IMR-90 (cell line): ENCODE results near the gene TOP2A. TPM values are rescaled to one million over a fixed set of nuclear protein-coding genes. Genes with fewer than 3 reads are reported as not detected.
A peak's percentile ranks its signal among the peaks of the same experiment; 100 is the strongest.

ENCODE experiments used
- ATAC-seq: fragments of 200-7000 bp; cut with Tn5 transposase; 2 replicates; pipeline ENCODE4 v1.9.1; 2020; ENCODE audit warnings: low read depth, mild to moderate bottlenecking, moderate library complexity
- BruUV-seq: library from RNA; stranded (reverse); fragments of 400-500 nt; replicated peaks from 2 replicates; lab custom pipeline; 2021; lab: Mats Ljungman, UMichigan
- CTCF ChIA-PET: fragments of 300-600 bp; formaldehyde crosslinking; extraction: SDS; loops from one replicate; lab custom pipeline; 2021; ENCODE audit warnings: antibody characterized with exemption; lab: Yijun Ruan, JAX
- POLR2A ChIA-PET: fragments of 300-600 bp; sonication (Branson Sonifier 250); formaldehyde crosslinking; loops from one replicate; lab custom pipeline; 2022; ENCODE audit warnings: antibody characterized with exemption; ENCODE audit not compliant: unreplicated experiment; lab: Charles Lee
- DNase-seq: peaks from one replicate; pipeline ENCODE4 v3.0.0; 2013
- H2AFZ ChIP-seq: replicated peaks from 2 replicates; pipeline ENCODE3; 2013; ENCODE audit warnings: low read length, mild to moderate bottlenecking; ENCODE audit not compliant: poor library complexity
- H2AK5ac ChIP-seq: 2 replicates; pipeline ENCODE4 v1.6.1; 2013; ENCODE audit warnings: low read depth, low read length, inconsistent platforms
- H2AK9ac ChIP-seq: replicated peaks from 2 replicates; pipeline ENCODE3; 2013; ENCODE audit warnings: mild to moderate bottlenecking, low read depth, low read length, moderate library complexity; ENCODE audit not compliant: poor library complexity
- H2BK120ac ChIP-seq: 2 replicates; pipeline ENCODE4 v1.6.1; 2013; ENCODE audit warnings: low read depth, low read length, inconsistent platforms
- H2BK15ac ChIP-seq: 3 replicates; pipeline ENCODE4 v1.6.1; 2013; ENCODE audit warnings: low read depth, low read length, inconsistent platforms
- H2BK20ac ChIP-seq: 2 replicates; pipeline ENCODE4 v1.6.1; 2013; ENCODE audit warnings: low read depth, mild to moderate bottlenecking, inconsistent platforms, low read length, moderate library complexity
- H2BK5ac ChIP-seq: 2 replicates; pipeline ENCODE4 v1.6.1; 2013; ENCODE audit warnings: mild to moderate bottlenecking, low read depth, low read length, inconsistent platforms; ENCODE audit not compliant: poor library complexity, severe bottlenecking
- H3K14ac ChIP-seq: replicated peaks from 2 replicates; pipeline ENCODE4 v1.6.1; 2013; ENCODE audit warnings: low read depth, low read length, inconsistent platforms
- H3K18ac ChIP-seq: 2 replicates; pipeline ENCODE4 v1.6.1; 2013; ENCODE audit warnings: low read depth, low read length, control low read depth
- H3K23ac ChIP-seq: 2 replicates; pipeline ENCODE4 v1.6.1; 2013; ENCODE audit warnings: low read depth, low read length, inconsistent platforms
- H3K27ac ChIP-seq: 2 replicates; pipeline ENCODE4 v1.5.1; 2013; ENCODE audit warnings: mild to moderate bottlenecking, control low read depth, low read length; ENCODE audit not compliant: insufficient read depth
- H3K27me3 ChIP-seq: 2 replicates; pipeline ENCODE4 v1.6.1; 2013; ENCODE audit warnings: low read length; ENCODE audit not compliant: control insufficient read depth, insufficient read depth
- H3K36me3 ChIP-seq: 2 replicates; pipeline ENCODE4 v1.6.1; 2013; ENCODE audit warnings: low read length, mixed read lengths; ENCODE audit not compliant: control insufficient read depth, insufficient read depth
- H3K4ac ChIP-seq: 2 replicates; pipeline ENCODE4 v1.6.1; 2013; ENCODE audit warnings: low read depth, low read length, inconsistent platforms
- H3K4me1 ChIP-seq: 2 replicates; pipeline ENCODE4 v1.6.1; 2013; ENCODE audit warnings: low read length, mixed read lengths; ENCODE audit not compliant: control insufficient read depth, insufficient read depth
- H3K4me2 ChIP-seq: 2 replicates; pipeline ENCODE4 v1.6.1; 2013; ENCODE audit warnings: low read depth, mild to moderate bottlenecking, control low read depth, low read length, moderate library complexity
- H3K4me3 ChIP-seq: 2 replicates; pipeline ENCODE4 v1.5.1; 2013; ENCODE audit warnings: low read depth, mild to moderate bottlenecking, control low read depth, low read length, moderate library complexity; ENCODE audit not compliant: insufficient read depth
- H3K56ac ChIP-seq: 2 replicates; pipeline ENCODE4 v1.6.1; 2013; ENCODE audit warnings: low read length, inconsistent platforms; ENCODE audit not compliant: insufficient read depth; ENCODE audit errors: extremely low read depth
- H3K79me1 ChIP-seq, 2 experiments: 2 replicates each; pipeline ENCODE4 v1.6.1; 2013; ENCODE audit warnings: low read length in 2 of 2, inconsistent platforms in 1 of 2, low read depth in 1 of 2
- H3K9ac ChIP-seq: 2 replicates; pipeline ENCODE4 v1.6.1; 2013; ENCODE audit warnings: low read depth, low read length, control low read depth
- H3K9me1 ChIP-seq: 2 replicates; pipeline ENCODE4 v1.6.1; 2013; ENCODE audit warnings: low read length, inconsistent platforms; ENCODE audit not compliant: insufficient read depth
- H3K9me3 ChIP-seq: 2 replicates; pipeline ENCODE4 v1.6.1; 2013; ENCODE audit warnings: low read length; ENCODE audit not compliant: control insufficient read depth, insufficient read depth
- H4K20me1 ChIP-seq: 2 replicates; pipeline ENCODE4 v1.6.1; 2013; ENCODE audit warnings: low read length, inconsistent platforms; ENCODE audit not compliant: insufficient read depth
- H4K5ac ChIP-seq: 2 replicates; pipeline ENCODE4 v1.6.1; 2013; ENCODE audit warnings: mild to moderate bottlenecking, low read depth, low read length, control low read depth
- H4K8ac ChIP-seq, 2 experiments: 2 replicates each; pipeline ENCODE4 v1.6.1; 2013; ENCODE audit warnings: low read depth in 2 of 2, low read length in 2 of 2, control low read depth in 1 of 2, inconsistent platforms in 1 of 2
- H4K91ac ChIP-seq: 2 replicates; pipeline ENCODE4 v1.6.1; 2013; ENCODE audit warnings: low read depth, low read length, inconsistent platforms; ENCODE audit not compliant: insufficient read depth
- CEBPB ChIP-seq: IDR thresholded peaks from 2 replicates; pipeline ENCODE4 v1.6.1; 2012; ENCODE audit warnings: low read depth, low read length, improper control_type of control experiment
- RCOR1 ChIP-seq: IDR thresholded peaks from 2 replicates; pipeline ENCODE4 v1.6.1; 2012; ENCODE audit warnings: mild to moderate bottlenecking, low read length, improper control_type of control experiment; ENCODE audit not compliant: insufficient replicate concordance
- WGBS, 2 experiments: methylation state at CpG; one replicate each; pipeline versions ENCODE4 v1.1.5 to v1.1.7; 2013; ENCODE audit warnings: missing lambda C conversion rate in 2 of 2; ENCODE audit not compliant: insufficient read length in 1 of 2; ENCODE audit errors: extremely low coverage in 2 of 2; 5-methylcytosine and 5-hydroxymethylcytosine counted together
- dilution Hi-C: fragments of 300-500 bp; cut with HindIII; formaldehyde crosslinking; loops from one replicate; pipeline ENCODE4 v1.14.3; 2018; ENCODE audit warnings: low sequenced_read_pairs; ENCODE audit not compliant: unreplicated experiment
- in situ Hi-C: fragments of 300-500 bp; cut with MboI; formaldehyde crosslinking; loops from 3 replicates; pipeline ENCODE4 v1.14.3; 2019; ENCODE audit warnings: low sequenced_read_pairs, inconsistent platforms, mixed read lengths
- intact Hi-C: fragments of 100-400 bp; cut with micrococcal nuclease; formaldehyde crosslinking; loops from 2 replicates; pipeline ENCODE4 v1.10.0; 2022
- polyA plus RNA-seq, 3 experiments: library from polyadenylated mRNA; depleted of rRNA; stranded (reverse); fragments of >200 nt; gene quantifications; 2 replicates each; pipeline ENCODE4 v1.2.3, GENCODE V29; 2012; ENCODE audit warnings: low replicate concordance in 1 of 3
- total RNA-seq: library from RNA; depleted of rRNA; stranded (reverse); fragments of >200 nt; gene quantifications from 2 replicates; pipeline ENCODE4 v1.2.3, GENCODE V29; 2012
- TF ChIP-seq, protein P1 (sequence below): fragments of 150-350 bp; IDR thresholded peaks from 2 replicates; pipeline ENCODE4 v1.6.1; 2017; ENCODE audit warnings: mild to moderate bottlenecking, antibody characterized with exemption, low read length, low read depth

Gene TOP2A
- total and polyA plus RNA-seq, 2 of the 4 experiments (the other 2 are of a cell fraction), result 43.4 to 68.5 TPM

DNA sequence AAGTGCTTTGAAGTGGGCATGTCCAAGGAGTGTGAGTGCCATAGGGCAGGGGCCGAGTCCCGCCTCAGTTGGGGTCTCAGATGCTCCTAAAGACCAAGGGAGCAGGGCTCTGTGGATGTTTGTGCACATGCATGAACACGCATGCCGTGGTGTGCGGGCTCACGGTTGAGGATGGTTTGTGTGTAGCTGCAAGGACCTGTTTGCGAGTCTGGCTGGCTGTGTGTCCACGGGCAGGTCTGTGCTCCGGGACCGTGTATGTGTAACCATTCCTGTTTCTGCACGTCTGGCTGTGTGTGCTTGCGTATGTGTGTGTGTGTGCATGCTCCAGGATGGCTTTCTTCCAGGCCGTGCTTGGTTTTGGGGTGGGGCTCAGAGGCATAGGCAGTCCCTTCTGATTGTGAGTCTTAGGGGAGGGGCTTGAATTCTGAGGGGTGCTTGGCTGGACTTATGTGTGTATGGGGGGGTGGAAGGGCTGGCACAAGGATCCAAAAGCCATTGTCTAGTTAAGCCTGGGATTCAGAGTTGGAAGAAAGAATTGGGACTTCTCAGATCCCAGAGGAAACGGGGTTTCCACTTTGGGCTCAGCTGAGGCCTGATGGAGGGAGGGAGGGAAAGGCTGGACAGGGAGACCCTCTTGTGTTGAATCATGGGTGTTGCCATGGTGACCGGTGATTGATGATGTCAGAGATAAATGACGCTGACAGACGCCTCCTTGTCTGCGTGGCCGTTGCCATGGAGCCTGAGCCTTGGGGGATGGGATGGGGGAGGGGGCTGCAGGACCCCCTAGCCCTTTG is 67.6 kb downstream of the TOP2A start:
- Histone ChIP-seq H3K36me3 (peaks cover 54% of the 10 kb centered on the region), H2BK15ac (no peak overlapping the region), H3K9ac (no peak overlapping the region), H3K4me1 (peaks cover 41% of the 10 kb centered on the region), H2BK120ac (no peak overlapping the region), H3K4me2 (no peak overlapping the region), H2AK5ac (peak overlapping the region; percentile 40; the same call in 1 of the 2 replicates), H3K23ac (peak overlapping the region; percentile 75), H3K4me3 (no peak overlapping the region), H3K27me3 (no peaks in the 10 kb centered on the region), H4K8ac (no peak overlapping the region), H2AFZ (peak overlapping the region; percentile 23), H3K14ac (peak overlapping the region; percentile 18; the same call in 1 of the 2 replicates), H2AK9ac (peak overlapping the region; percentile 81), H4K91ac (no peak overlapping the region), H2BK20ac (no peak overlapping the region), H2BK5ac (no peak overlapping the region), H3K9me3 (no peaks in the 10 kb centered on the region), H3K9me1 (peaks cover 14% of the 10 kb centered on the region), H4K5ac (no peak overlapping the region), H3K4ac (peak overlapping the region; percentile 4; the same call in 1 of the 2 replicates), H3K79me1 (peaks cover 39 to 85% of the 10 kb centered on the region in 2 experiments), H3K27ac (no peak overlapping the region), H3K56ac (no peak overlapping the region), H4K20me1 (peaks cover 68% of the 10 kb centered on the region), H3K18ac (no peak overlapping the region)
- intact Hi-C loops (no loop called here), in situ Hi-C loops (loop anchor here (5.0 to 25.0 kb wide), 4 partner anchors 48 to 1312 kb away; partner anchors contain the start of genes KRT27, KRT28 and WIPF2), dilution Hi-C loops (no loop called here)
- WGBS, 2 experiments, result 51% methylated on average over 5 of the region's 19 CpGs; no CpG with 5 or more reads in 1 of the 2 experiments
- ChIA-PET POLR2A (no interaction called here), CTCF (interaction anchor here (1.0 kb wide), 1 partner anchor 31 kb away, joined by 3 read pairs; no protein-coding TSS in a partner anchor)
- no TSS peak for BruUV-seq
- TF ChIP-seq, protein P1, sequence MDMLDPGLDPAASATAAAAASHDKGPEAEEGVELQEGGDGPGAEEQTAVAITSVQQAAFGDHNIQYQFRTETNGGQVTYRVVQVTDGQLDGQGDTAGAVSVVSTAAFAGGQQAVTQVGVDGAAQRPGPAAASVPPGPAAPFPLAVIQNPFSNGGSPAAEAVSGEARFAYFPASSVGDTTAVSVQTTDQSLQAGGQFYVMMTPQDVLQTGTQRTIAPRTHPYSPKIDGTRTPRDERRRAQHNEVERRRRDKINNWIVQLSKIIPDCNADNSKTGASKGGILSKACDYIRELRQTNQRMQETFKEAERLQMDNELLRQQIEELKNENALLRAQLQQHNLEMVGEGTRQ, result no peak
- TF ChIP-seq RCOR1 (no peak), CEBPB (no peak)
- peak; percentile 38 for DNase-seq
- ATAC-seq, result no peak
